ENCODE data around the gene PLCXD1.
"Not testable (repeated sequence)": the region's sequence is repeated elsewhere in the genome, so short reads cannot be mapped to it uniquely, and the experiment has no call there.

Gene PLCXD1

DNA sequence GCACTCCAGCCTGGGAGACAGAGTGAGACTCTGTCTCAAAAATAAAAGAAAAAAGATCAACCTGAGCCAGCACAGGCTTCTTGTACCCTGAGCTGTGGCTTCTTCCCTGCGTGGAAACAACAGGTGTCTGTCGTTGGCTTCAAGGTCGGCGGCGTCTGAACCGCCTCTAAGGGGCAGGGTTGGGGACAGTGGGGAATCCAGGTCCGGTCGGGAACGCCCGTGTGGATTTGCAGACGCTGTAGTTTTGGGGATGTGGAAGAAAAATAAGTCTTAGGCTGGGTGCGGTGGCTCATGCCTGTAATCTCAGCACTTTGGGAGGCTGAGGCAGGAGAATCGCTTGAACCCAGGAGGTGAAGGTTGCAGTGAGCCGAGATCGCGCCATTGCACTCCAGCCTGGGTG is 17.2 kb upstream of the PLCXD1 start:
- not testable (repeated sequence) for DNase-seq

DNA sequence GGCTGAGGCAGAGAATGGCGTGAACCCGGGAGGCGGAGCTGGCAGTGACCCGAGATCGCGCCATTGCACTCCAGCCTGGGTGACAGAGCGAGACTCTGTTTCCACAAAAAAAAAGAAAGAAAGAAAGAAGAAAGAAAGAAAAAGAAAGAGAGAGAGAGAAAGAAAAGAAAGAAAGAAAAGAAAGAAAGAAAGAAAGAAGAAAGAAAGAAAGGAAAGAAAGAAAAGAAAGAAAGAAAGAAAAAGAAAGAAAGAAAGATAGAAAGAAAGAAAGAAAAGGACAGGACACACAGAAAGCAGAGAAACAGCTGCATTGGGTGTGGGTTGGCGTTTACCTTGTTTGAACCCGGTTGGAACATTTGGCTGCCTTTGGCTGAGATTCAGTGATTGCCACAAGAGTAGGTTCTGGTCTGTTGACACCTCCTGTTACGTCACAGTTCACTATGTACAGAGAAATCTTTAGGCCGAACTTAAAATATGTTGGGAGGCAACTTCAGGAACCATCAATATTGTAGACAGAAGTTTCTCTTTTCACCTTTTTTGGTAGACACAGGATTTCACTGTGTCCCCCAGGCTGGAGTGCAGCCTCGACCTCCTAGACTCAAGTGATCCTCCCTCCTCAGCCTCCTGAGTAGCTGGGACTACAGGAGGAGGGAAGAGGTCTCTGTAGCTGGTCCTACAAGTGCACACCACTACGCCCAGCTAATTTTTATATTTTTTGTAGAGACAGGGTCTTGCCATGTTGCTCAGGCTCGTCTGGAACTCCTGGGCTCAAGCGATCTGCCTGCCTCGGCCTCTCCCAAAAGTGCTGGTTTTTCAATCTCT is 16.3 kb upstream of the PLCXD1 start:
- DNase-seq = no peak

DNA sequence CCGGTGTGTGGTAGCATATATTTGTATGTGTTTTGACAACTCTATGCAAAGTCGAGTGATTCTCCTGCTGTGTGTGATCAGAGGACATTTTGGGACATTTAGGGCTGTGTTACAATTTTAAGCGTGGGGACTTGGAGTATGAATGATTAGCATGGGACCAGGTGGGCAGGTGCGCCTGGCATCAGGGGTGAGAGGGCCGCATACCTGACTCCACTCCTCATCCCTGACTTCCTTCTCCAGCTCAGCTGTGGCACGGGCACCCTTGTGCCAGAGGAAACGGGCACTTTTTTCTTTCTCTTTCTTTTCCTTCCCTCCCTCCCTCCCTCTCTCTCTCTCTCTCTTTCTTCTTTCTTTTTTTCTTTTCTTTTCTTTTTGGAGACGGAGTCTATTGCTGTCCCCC is 15.7 kb upstream of the PLCXD1 start:
- no peak for DNase-seq

DNA sequence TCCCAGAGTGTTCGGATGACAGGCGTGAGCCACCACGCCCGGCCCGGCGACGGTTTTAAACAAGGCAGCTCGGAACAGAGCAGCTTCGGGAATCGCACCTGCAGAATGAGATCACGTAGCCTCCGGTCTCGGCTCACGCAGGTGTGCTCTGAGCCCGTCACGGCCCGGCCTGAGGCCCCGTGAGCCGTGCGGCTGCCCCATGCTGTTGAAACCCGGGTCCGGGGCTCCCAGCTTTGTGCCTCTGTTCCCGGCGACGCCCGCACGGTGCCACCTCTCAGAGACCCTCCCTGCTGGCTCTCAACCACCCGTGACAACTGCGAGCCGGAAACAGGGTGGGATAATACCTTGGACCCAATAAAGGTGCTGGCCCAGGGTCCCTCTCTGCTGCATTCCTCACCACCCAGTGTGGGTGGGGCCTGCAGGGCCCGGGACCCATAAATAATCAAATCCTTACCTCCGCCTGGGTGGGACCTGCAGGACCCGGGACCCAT is 13.4 kb upstream of the PLCXD1 start:
- DNase-seq = no peak

DNA sequence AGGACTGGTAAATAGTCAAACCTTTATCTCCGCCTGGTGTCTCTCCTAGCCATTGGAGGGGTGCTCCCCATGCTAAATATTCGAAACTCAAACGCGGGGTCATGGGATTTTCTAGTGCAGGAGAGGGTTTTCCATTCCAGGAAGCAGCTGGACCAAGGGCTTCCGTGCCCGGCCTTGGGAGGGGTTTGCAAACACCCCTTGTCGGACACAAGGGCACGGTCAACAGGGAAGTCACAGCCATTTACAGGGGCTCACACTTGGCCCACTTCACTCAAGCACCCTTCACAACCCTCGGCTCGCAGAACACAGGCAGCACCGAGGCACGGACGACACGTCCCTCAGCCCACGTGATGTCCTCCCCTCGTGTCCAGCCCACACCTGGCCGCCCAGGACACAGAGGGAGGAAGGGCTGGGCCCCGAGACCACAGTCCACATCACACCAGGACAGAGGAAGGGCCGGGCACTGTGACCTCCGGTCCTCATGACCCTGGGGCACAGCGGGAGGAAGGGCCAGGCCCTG is 10.3 kb upstream of the PLCXD1 start:
- DNase-seq = no peak

DNA sequence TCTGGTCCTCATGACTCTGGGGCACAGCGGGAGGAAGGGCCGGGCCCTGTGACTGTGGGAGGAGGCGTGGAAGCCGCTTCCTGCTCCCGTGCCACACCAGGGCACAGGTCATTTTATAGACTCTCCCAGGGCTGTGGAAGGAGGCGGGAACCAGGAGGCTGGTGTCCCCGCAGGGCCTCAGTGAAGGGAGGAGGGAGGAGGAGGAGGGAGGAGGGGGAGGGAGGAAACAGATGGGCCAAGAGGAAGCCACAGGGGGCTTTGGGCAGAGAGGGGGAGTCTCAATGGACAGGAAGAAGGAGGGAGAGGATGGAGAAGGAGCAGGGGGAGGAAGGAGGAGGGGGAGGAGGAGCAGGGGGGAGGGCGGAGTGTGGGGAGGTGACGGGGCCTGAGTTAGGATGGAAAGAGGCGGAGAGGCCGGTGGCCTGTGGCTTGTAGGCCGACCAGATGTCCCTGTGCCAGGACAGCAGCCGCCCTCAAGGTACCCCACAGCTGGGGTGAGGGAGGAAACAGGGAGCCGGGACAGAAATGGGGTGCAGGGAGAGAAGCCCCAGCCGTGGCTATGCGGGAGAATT is 6.2 kb upstream of the PLCXD1 start:
- DNase-seq = peak; percentile 61

DNA sequence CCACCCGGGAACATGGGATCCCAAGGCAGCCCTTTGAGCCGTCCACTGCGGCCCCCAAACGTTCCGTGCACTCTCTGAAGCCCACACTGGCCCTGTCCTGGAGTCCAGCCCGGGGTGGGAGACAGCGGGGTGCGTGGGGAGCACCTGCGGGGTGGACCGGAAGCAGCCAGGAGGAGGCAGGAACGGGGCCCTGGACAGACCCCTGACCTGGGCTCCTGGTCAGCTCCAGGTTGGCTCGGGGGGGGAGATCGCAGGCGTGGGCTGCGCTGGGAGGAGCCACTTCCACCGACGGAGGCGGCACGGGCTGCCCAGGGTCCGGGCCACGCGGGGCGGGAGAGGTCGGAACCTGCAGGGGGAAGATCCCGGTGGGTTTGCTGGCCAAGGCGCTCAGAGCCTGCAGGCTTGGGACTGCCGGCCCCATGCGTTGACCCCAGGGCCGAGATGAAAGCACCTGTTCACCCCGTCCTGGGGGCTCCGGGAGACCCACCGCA is 5.7 kb upstream of the PLCXD1 start:
- peak; percentile 36 for DNase-seq

DNA sequence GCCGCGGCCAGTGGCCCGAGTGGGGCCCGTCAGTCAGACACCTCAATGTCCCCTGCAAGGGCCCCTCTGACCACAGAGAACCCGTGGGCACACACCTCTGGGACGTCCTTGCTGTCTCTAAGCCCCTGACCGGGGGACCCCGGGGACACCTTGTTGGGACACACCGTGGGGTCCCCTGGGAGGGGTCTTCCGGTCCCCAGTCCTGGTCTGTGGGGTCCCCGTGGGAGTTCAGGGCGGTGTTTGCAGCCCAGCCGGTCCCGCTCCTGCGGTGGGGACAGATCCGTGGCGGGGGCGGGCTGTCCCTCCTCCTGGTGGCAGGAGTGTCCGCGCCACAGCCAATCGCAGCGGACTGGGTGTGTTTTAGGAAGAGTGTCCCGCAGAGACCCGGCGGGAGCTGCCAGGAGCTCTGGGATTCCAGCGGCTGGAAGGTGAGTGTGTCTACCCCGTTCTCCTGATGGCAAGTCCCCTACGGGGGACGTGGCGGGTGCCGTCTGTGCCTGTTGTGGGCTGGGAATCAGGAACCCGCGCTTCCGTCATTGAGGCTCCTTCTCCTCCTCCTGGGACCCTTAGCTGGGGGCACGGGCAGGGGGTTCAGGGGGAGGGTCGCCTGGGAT is 5.1 kb upstream of the PLCXD1 start:
- peak; percentile 82 for DNase-seq

DNA sequence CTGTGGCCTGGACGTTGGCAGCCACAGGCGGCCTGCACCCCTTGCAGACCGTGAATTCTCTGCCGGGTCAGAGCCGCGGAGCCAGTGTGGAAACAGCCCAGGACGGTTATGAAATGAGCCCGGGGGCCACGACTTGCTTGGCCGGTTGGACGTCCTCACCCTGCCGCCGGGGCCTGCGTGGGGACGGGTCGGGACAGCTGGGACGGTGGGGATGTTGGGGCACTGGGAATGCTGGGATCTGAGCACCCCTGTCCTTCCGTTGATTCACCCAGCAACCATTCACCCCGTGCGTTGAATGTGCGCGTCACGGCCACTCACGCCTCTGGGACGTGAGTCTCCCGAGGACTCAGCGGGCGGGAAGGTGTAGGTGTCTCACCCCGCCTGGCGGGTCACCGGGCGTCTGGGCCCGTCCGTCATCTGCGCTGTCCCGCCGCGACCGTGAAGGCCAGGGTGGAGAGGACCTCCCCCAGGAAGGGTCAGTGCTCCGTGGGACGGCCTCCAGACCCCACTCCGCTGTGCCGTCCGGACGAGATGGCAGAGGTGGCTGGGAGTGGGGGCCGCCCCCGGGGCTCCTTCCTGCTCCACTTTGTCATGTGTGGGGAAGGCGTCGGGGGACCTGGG is 4.5 kb upstream of the PLCXD1 start:
- peak; percentile 39 for DNase-seq

DNA sequence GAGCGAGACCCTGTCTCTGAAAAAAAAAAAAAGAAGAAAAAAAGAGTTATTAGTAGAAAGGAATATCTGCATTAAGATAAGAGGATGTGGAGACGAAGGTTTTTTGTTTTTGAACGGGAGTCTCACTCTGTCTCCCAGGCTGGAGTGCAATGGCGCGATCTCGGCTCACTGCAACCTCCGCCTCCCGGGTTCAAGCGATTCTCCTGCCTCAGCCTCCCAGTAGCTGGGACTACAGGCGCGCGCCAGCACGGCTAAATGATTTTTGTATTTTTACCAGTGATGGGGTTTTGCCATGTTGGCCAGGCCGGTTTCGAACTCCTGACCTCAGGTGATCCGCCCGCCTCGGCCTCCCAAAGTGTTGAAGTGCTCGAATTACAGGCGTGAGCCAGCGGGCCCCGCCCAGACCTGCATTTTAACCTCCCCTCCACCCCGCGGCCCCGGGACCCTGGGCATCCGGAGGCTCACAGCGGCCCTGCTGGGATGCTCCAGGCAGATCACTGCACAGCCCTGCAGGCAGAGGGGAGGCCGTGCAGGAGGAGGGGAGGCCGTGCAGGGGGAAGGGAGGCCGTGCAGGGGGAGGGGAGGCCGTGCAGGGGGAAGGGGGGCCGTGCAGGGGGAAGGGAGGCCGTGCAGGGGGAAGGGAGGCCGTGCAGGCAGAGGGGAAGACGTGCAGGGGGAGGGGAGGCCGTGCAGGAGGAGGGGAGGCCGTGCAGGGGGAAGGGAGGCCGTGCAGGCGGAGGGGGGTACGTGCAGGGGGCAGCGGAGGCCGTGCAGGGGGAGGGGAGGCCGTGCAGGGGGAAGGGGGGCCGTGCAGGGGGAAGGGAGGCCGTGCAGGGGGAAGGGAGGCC is 1.2 kb upstream of the PLCXD1 start:
- not testable (repeated sequence) for DNase-seq

DNA sequence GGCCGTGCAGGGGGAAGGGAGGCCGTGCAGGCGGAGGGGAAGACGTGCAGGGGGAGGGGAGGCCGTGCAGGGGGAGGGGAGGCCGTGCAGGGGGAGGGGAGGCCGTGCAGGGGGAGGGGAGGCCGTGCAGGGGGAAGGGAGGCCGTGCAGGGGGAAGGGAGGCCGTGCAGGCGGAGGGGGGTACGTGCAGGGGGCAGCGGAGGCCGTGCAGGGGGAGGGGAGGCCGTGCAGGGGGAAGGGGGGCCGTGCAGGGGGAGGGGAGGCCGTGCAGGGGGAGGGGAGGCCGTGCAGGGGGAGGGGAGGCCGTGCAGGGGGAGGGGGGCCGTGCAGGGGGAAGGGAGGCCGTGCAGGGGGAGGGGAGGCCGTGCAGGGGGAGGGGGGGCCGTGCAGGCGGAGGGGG is 459 bp upstream of the PLCXD1 start:
- DNase-seq = not testable (repeated sequence)

DNA sequence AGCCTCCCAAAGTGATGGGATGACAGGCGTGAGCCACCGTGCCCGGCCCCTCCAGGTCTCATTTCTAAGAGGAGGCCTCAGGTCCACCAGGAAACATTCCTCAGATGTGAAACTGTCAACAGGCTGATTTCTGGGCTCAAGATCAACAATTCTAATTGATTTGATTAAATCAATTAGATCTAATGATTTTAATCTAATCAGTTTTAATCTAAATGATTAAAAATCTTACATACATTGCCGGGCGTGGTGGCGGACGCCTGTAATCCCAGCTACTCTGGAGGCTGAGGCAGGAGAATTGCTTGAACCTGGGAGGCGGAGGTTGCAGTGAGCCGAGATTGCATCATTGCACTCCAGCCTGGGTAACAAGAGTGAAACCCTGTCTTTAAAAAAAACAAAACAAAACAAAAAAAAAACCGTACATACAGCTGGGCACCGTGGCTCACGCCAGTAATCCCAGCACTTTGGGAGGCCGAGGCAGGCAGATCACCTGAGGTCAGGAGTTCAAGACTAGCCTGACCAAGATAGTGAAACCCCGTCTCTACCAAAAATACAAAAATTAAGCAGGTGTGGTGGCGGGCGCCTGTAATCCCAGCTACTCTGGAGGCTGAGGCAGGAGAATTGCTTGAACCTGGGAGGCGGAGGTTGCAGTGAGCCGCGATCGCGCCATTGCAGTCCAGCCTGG is 960 bp downstream of the PLCXD1 start:
- DNase-seq = not testable (repeated sequence)

DNA sequence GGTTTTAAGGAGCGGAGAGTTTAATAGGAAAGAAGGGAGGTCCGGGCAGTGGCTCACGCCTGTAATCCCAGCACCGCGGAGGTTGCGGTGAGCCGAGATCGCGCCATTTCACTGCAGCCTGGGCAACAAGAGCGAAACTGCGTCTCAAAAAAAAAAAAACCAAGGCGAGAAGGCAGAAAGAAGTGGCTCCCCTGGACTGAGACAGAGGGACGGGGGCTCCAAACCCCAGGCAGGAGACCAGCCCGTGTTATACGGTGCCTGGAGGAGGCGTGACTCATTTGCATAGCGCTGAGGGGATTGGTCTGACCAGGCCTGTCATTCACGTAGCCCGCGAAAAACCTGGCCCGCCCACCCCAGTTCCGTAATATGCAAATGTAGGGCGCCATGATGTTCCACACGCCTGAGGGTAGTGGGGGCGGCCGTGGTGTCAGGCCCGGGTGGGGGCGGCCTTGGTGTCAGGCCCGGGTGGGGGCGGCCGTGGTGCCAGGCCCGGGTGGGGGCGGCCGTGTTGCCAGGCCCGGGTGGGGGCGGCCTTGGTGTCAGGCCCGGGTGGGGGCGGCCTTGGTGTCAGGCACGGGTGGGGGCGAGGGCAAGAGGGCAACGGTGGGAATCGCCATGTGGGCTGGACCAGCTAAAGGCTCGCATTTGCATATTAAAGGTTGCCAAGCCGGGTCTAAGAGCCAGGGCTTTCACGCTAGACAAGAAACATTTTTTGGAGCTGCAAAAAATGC is 2.1 kb downstream of the PLCXD1 start:
- DNase-seq = peak; percentile 95

DNA sequence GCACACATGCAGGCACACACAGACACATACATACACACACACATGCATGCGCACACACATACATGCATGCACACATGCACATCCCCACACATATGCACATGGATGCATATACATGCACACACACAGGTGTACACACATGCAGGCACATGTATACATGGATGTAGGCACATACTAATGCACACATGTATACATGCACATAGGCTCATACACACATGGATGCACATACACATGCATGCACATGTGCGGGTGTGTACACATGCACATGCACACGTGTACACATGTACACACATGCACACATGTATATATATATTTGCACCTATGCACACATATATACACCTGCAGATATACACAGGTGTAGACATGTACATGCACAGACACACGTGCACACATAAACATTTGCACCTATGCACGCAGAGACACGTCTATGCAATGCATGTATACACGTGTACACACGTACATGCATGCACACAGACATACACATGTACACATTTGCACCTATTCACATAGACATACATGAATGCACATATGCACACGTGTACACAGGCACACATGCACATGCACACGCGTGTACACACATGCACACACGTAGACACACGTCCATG is 4.0 kb downstream of the PLCXD1 start:
- no peak for DNase-seq

DNA sequence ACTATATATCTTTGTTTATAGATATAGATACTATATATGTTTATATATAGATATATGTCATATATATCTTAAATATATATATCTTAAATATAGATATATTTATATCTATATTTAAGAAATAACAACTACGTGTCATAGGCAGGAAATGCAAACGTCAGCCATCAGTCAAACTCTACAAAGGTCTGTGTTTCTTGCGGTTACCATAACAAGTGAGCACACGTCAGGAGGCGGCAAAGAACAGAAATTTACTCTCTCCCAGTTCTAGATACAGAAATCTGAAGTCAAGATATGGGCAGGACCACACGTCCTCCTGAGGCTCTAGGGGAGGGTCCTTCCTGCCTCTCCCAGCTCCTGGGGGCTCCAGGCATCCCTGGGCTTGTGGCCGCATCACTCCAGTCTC is 6.5 kb downstream of the PLCXD1 start:
- DNase-seq = no peak

DNA sequence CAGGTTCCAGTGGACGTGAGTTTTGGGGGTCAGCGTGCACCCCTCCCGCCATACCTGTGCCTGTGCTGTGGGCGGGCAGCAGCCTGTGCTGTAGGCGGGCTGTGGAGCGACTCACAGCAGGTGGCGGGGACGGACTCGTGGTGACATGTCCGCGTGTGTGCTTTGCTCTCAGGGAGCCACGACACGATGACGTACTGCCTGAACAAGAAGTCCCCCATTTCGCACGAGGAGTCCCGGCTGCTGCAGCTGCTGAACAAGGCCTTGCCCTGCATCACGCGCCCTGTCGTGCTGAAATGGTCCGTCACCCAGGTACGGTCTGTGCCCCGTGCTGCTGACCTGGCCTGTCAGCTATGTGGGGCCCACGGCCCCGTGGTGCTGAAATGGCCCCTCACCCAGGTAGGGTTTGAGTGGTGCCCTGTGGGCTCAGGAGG is 7.4 kb downstream of the PLCXD1 start:
- no peak for DNase-seq

DNA sequence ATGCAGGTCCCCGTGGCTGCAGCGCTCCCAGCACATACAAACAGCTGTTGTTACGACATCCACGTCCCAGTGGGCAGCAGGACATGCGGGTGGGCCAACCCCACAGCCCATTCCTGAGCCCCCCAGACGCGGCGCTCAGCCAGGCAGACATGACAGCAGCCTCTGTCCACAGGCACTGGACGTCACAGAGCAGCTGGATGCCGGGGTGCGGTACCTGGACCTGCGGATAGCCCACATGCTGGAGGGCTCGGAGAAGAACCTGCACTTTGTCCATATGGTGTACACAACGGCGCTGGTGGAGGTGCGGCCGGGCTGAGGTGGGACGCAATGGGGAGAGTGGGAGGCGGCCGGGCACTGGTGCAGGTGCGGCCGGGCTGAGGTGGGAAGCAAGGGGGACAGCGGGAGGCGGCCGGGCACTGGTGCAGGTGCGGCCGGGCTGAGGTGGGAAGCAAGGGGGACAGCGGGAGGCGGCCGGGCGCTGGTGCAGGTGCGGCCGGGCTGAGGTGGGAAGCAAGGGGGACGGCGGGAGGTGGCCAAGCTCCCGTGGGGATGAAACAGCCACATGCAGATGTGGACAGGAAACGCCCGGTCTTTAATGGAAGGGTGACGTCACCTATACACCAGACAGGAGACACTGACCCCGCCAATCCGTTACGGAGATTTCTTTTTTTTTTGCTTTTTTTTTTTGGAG is 9.4 kb downstream of the PLCXD1 start:
- no peak for DNase-seq

DNA sequence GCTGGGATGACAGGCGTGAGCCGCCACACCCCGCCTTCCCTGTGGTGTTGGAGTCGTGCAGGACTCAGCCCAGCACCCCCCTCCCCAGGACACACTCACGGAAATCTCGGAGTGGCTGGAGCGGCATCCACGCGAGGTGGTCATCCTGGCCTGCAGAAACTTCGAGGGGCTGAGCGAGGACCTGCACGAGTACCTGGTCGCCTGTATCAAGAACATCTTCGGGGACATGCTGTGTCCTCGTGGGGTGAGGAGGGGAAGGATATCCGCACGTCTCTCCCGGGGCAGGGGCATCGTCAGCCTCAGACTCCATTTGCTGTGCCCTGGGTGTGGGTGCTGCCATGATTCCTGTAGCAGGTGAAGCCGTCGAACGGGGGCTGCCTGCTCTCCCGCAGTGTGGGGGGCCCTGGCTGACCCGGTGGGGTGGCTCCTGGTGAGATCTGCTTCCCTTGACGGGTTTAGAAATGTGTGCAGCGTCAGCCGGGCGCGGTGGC is 10.3 kb downstream of the PLCXD1 start:
- no peak for DNase-seq
